HepG2 (cell line): Measurements from ENCODE around the gene SEMA3C. TPM values are rescaled to one million over a fixed set of nuclear protein-coding genes. Genes with fewer than 3 reads are reported as not detected.

Source experiments
- MZF1 ChIP-seq: sonication (generic); formaldehyde crosslinking; IDR thresholded peaks from 2 replicates; pipeline ENCODE4 v1.8.1; 2023; ENCODE audit warnings: mild to moderate bottlenecking, missing genetic modification reagents, borderline replicate concordance
- REXO4 ChIP-seq: sonication (generic); formaldehyde crosslinking; IDR thresholded peaks from 2 replicates; pipeline ENCODE4 v1.8.0; 2022; ENCODE audit warnings: missing genetic modification reagents, mild to moderate bottlenecking, borderline replicate concordance
- RFXAP ChIP-seq: sonication (generic); formaldehyde crosslinking; IDR thresholded peaks from 2 replicates; pipeline ENCODE4 v1.4.0; 2020; ENCODE audit warnings: missing genetic modification reagents, borderline replicate concordance
- SMAD1 ChIP-seq: sonication (generic); formaldehyde crosslinking; IDR thresholded peaks from 2 replicates; pipeline ENCODE4 v1.4.0; 2020; ENCODE audit warnings: missing genetic modification reagents, low read depth, mild to moderate bottlenecking, borderline replicate concordance
- TBL1XR1 ChIP-seq: fragments of 150-350 bp; IDR thresholded peaks from 2 replicates; pipeline ENCODE4 v1.6.1; 2014; ENCODE audit warnings: borderline replicate concordance, low read length; ENCODE audit not compliant: partially characterized antibody
- ZMYM2 ChIP-seq: sonication (generic); formaldehyde crosslinking; IDR thresholded peaks from 2 replicates; pipeline ENCODE4 v1.8.0; 2022; ENCODE audit warnings: mild to moderate bottlenecking, missing genetic modification reagents
- ZNF33A ChIP-seq: sonication (generic); formaldehyde crosslinking; IDR thresholded peaks from 2 replicates; pipeline ENCODE4 v1.5.1; 2020; ENCODE audit warnings: missing genetic modification reagents, mild to moderate bottlenecking, moderate library complexity, borderline replicate concordance
- ZNF563 ChIP-seq: sonication (generic); formaldehyde crosslinking; IDR thresholded peaks from 2 replicates; pipeline ENCODE4 v1.8.0; 2022; ENCODE audit warnings: mild to moderate bottlenecking, moderate library complexity, missing genetic modification reagents
- ZNF792 ChIP-seq: IDR thresholded peaks from 2 replicates; pipeline ENCODE4 v1.6.1; 2016
- polyA plus RNA-seq, 8 experiments: library from polyadenylated mRNA; depleted of rRNA in 3 of 8; stranded (reverse) in 7 of 8; unstranded in 1 of 8; fragments of >200 nt; fragmentation: Illumina TruSeq in 4 of 8; extraction: Trizol in 4 of 8; gene quantifications; 2 replicates each; pipeline versions ENCODE4 v1.2.1 to v1.2.3, GENCODE V29; 2011 to 2016; ENCODE audit warnings: low read depth in 4 of 8, missing spikeins in 1 of 8, mixed read lengths in 1 of 8; ENCODE audit not compliant: insufficient read depth in 1 of 8
- total RNA-seq, 5 experiments: library from RNA; depleted of rRNA; stranded (reverse); fragments of >200 nt; fragmentation: Illumina TruSeq; extraction: Trizol; gene quantifications; 2 replicates each; pipeline ENCODE4 v1.2.3, GENCODE V29; 2016; ENCODE audit warnings: low read depth in 1 of 5
- TF ChIP-seq, protein P1 (sequence below): sonication (generic); formaldehyde crosslinking; IDR thresholded peaks from 2 replicates; pipeline ENCODE4 v1.8.1; 2023; ENCODE audit warnings: mild to moderate bottlenecking, missing genetic modification reagents, borderline replicate concordance
- TF ChIP-seq, protein P2 (sequence below): sonication (generic); formaldehyde crosslinking; IDR thresholded peaks from 2 replicates; pipeline ENCODE4 v1.4.0; 2020; ENCODE audit warnings: mild to moderate bottlenecking, missing genetic modification reagents
- TF ChIP-seq, protein P3 (sequence below): IDR thresholded peaks from 2 replicates; pipeline ENCODE4 v1.6.1; 2016; ENCODE audit warnings: low read depth, control low read depth

Gene SEMA3C
- total and polyA plus RNA-seq, 2 of the 13 experiments (the other 11 are each of a cell fraction or from before 2014, with no cell fraction given) = 0.05 to 0.13 TPM

DNA sequence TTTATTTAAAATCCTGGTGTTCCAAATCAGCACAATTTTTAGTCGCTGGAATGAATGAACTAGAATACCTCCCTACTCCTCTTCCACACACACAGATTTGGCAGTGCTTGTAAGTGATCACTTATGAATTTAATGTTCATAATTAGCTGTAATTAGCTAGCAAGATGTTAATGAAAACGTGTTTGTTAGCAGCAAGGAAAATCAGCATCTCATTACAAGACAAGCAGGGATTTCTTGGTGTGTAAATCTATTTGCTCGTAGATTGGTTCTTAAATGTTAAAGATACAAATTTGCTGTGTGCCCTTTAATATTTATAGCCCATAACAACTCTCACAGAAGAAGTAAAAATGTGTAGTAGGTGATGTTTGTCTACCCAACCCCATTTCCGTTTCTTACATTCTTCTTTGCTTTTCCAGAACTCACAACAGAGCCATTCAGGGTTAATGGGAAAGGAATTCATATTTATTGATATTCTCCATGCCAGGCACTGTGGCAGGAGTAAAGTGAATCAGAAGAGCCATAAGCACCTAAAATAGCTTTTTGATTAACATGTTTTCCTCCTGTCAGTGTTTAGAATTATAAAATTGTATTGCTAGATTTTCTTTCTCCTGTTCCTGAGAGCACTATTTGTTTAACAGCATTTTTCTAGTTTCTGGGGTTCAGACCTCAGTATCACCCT is 49.6 kb downstream of the SEMA3C start (continued):
- TF ChIP-seq MZF1 (CRISPR knock-in tag) (no peak), REXO4 (CRISPR knock-in tag) (no peak), TBL1XR1 (no peak), RFXAP (no peak), ZNF792 (CRISPR knock-in tag) (no peak), ZNF33A (CRISPR knock-in tag) (no peak), ZMYM2 (CRISPR knock-in tag) (no peak), ZNF563 (no peak), SMAD1 (CRISPR knock-in tag) (no peak)
- TF ChIP-seq, protein P1, sequence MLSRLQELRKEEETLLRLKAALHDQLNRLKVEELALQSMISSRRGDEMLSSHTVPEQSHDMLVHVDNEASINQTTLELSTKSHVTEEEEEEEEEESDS (CRISPR knock-in tag) = no peak
- TF ChIP-seq, protein P2, sequence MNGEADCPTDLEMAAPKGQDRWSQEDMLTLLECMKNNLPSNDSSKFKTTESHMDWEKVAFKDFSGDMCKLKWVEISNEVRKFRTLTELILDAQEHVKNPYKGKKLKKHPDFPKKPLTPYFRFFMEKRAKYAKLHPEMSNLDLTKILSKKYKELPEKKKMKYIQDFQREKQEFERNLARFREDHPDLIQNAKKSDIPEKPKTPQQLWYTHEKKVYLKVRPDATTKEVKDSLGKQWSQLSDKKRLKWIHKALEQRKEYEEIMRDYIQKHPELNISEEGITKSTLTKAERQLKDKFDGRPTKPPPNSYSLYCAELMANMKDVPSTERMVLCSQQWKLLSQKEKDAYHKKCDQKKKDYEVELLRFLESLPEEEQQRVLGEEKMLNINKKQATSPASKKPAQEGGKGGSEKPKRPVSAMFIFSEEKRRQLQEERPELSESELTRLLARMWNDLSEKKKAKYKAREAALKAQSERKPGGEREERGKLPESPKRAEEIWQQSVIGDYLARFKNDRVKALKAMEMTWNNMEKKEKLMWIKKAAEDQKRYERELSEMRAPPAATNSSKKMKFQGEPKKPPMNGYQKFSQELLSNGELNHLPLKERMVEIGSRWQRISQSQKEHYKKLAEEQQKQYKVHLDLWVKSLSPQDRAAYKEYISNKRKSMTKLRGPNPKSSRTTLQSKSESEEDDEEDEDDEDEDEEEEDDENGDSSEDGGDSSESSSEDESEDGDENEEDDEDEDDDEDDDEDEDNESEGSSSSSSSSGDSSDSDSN (CRISPR knock-in tag) = no peak
- TF ChIP-seq, protein P3, sequence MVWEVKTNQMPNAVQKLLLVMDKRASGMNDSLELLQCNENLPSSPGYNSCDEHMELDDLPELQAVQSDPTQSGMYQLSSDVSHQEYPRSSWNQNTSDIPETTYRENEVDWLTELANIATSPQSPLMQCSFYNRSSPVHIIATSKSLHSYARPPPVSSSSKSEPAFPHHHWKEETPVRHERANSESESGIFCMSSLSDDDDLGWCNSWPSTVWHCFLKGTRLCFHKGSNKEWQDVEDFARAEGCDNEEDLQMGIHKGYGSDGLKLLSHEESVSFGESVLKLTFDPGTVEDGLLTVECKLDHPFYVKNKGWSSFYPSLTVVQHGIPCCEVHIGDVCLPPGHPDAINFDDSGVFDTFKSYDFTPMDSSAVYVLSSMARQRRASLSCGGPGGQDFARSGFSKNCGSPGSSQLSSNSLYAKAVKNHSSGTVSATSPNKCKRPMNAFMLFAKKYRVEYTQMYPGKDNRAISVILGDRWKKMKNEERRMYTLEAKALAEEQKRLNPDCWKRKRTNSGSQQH (CRISPR knock-in tag) = no peak
